ENCODE results near the gene GGCX. TPM values are rescaled to one million over a fixed set of nuclear protein-coding genes. Genes with fewer than 3 reads are reported as not detected.
"Not testable (repeated sequence)": the region's sequence is repeated elsewhere in the genome, so short reads cannot be mapped to it uniquely, and the experiment has no call there.

GGCX gene
- 10 to 100 TPM; 33.7 to 42.4 (median 39.7) TPM for polyA plus RNA-seq (ENCODE audit: insufficient read length in 4 of 4)

DNA sequence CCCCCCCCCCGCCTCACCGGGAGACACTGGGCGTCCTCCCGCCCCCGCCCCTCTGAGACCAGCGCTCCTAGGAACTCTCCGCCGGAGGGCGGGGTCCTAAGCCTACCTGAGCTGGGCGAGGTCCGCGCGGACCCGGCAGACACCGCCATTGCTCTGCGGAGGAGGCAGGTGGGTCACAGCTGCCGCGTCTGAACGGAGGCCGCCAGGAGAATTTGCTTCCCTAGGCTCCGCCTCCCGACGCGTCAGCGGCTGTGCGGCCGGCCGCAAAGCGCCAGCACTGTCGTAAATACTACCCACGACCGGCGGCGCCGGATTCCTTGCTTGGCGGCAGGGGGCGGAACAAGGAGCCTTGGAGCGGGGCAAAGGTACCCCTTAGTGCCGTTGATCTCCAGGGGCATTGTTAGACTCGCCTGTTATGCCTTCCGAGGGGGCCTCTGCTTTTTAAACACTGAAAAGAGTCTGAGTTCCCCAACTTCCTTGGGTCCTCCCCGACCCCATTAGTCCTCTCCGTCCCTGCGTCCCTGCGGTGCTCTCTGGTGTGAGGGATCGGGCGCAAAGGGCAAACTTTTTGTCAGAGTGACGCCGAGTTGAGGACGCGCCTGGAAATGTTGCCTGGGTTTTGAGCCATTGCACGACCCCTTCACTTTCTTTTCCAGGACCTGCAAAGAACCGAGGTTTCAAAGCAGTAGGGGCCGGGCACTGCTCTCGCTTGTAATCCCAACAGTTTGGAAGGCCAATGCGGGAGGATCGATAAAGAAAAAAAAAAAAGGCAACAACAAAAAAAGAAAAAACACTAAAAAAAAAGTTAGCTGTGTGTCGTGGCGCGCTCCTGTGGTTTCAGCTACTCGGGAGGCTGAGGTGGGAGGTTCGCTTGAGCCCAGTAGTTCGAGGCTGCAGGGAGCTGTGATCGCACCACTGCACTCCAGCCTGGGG lies at the start of gene GGCX:
TSS of gene GGCX (minus strand) at position 214 of the 933 bp plus-strand sequence. CDS start at position 149, 65 bp downstream.
- peak; percentile 86 to 93 (median 92) for DNase-seq (ENCODE audit: low read depth in 4 of 4, low spot score in 3 of 4)

DNA sequence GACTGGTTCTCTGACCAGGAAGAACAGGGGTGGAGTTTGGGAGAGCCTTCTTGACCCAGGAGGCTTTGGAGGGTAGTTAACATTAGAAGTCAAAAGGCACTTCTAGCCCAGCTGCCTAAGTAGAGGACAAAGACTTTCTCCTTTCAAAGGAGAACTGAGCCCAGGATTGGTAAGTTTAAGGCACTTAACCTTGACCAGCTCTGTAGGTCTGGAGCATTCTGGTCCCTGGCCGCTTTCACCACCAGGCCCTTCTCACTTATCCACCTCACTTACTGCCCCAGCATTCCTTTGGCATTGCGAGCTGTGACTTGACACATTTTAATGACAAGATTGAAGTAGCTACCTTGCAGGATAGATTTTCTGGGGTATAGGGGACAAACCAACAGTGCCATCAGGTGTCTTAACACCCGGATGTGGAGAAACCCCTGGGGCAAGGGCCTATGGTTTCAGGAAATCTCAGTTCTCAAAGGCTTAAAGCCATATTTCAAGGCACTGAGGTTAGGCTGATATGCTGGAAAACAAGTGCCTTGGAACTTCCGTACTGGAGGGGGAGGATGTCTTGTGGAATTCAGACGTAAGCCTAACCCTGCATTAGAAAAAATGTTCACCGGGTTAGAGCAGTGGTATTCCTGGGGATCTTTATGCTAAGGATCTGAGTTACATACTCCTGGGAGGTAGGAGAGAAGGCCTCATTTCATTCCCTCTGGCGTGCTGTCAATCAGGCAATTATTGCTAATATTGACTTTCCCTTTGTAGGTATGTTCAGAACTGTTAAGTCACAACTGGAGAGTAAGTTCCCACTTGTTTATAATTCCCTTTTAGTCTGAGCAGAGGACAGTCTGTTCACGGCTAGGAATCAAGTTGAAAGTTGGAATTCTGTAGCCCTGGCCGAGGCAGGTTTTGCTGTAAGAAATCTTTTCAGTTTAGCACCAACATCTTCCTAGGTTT lies 46.2 kb upstream of the GGCX start:
- DNase-seq (ENCODE audit: low read depth in 4 of 4, low spot score in 3 of 4) = no peak

DNA sequence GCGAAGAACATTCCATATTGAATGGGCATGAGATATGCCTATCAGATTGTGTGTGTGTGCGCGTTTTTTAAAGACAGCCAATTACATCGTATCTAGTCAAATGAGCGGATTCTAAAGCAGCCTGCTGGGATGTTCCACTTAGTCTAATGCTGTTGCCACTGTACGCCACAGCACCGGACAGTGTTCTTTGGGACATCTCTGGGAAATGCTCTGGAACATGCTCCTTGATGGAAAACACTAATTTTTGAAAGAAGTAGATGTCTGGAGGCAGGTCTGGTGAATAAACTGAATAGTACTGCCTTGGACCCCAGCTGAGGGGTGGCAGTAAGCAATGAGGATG lies 44.8 kb upstream of the GGCX start:
- DNase-seq (ENCODE audit: low read depth in 4 of 4, low spot score in 3 of 4) = no peak

DNA sequence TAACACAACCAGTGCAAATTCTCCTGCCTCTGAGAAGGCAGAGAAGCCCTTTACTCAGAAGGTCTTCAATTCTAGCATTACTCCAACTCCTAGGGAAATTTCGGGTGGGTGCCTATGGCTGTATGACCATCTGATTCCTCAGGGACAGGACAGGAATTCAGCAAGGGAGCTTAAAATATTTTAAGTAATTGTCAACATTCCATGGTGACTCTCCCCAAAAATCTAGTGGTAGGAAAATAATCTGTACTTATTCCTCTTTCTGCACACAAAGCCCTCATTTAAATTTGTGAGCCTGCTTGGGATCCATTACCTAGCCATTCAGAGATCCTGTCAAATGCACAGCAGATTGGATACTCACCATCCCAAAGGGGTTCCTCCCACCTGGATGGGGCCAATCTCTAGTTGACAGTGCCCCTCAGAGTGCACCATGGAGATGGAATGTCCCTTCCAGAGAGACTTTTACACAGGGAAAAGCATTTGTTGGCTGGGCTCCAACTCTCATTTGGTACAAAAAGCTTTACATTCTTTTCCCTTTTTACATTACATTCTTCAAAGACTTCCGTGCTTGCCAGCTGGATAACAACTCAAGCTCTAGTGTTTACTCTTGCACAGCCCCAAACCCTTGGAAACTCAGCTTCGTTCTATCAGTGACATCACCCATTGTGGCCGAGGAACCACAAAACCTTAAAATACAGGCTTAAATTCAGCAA lies 44.3 kb upstream of the GGCX start:
- peak in 1 of 4 donors; percentile 59 for DNase-seq (ENCODE audit: low read depth in 4 of 4, low spot score in 3 of 4)

DNA sequence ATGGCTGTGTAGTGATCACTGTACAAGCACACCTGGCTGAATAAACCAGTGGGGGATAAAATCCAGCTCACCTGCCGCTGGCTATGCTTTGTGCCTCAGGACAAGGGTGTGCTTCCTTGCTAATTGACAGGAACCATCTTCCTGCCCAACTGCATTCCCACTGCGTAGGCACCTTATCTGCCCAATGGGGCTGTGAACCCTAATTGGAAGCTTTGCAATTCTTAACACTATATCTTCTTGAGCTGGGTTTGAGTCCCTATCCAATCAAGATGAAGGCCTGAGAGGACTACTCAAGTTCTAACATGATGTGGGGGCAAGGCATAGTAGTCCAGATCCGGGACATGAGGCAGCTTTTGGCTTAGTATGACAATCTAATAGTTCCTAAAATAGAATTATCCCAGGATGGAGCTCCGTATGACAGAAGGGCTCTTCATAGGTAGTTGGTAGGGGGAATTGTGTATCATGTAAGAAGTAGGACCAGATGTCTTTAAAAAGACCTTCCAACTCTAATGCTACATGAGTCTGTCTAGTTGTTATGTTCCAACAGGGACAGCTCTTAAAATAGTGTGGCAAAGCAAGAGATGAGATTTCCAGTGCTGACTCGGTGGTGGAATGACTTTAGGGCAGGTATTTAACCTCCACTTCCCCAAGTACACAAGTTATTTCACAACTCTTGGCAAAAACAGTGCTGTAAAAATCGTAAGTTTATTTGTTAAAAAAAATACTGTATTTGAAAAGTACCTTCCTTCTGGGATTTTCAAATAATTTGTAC lies 43.5 kb upstream of the GGCX start:
- no peak for DNase-seq (ENCODE audit: low read depth in 4 of 4, low spot score in 3 of 4)

DNA sequence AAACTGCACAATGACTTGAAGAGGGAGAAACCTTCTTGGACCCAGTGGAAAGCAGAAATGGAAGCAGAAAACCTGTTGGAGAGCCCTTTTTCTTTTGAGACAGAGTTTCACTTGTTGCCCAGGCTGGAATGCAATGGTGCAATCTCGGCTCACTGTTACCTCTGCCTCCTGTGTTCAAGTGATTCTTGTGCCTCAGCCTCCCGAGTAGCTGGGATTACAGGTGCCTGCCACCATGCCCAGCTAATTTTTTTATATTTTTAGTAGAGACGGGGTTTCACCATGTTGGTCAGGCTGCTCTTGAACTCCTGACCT lies 42.8 kb upstream of the GGCX start:
- not testable (repeated sequence) for DNase-seq (ENCODE audit: low read depth in 4 of 4, low spot score in 3 of 4)

DNA sequence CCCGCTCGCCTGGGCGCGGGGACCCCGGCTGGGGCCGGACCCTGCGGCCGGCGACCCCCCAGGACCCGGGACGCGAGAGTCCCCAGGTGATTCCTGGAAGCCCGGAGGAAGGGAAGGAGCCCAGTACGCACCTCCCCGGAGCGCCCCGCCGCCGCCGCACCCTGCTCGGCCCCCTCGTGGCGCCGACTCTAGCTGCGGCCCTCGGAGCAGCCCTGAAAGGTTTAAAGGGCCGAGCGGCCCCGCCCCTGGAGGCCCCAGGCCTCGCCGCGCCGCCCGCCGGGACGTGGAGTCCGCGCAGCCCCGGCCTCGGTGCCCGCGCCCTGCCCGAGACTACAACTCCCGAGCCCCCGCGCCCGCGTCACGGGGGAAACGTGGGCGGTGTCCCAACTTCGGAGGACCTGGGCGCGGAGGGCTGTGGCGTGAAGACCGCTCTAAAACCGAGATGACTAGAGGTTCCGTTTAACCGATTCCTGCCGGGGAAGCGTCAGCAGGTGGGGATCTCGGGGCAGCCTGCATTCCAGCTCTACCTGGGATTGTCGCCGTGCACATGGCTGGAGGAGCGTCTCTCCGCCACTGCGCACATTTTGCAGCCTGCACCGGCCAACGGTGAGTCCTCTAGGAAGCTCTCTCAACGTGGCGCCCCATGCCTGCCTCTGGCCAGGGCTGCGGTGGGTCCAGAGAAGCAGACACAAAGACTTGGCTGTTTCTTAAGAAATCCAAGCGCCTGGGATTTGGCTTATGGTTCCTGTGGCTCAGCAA lies 41.4 kb upstream of the GGCX start, which contains the start of gene TMEM150A:
TSS of gene TMEM150A (minus strand) at position 223 of the 759 bp plus-strand sequence. CDS start 750 bp downstream, outside the sequence.
- DNase-seq (ENCODE audit: low read depth in 4 of 4, low spot score in 3 of 4) = peak in 2 of 4 donors; percentile 82 to 84

DNA sequence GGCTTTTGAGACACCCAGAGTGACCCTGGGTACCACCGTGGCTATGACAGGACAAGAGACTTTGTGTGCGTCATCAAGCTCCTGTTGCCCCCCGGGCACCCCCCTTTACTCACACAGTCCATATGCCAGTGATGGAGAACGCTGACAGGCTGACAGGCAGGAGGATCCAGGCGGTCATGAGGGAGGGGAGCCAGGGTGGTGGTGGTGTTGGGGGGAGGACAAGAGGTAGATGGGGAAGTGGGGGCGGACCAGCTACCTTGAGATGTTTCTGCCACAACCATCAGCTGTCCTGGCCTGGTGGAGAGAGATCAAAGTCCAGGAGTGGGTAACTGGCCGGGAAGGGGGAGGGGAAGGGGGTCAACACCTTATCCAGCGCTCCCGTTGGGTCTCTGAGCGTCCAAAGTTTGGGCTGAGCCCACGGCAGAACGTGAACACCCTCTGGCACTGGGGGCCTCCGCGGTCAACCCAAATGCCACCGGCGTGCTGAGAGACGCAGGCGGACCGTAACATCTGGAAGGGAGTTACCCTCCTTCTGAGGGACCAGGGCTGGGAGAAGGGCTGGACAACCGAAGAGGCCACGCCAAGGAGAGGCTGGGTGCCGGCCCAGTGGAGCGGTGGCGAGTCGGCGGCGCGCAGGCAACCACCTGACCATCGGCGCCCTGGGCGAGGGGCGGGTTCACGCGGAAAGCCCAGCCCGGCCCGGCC lies 40.6 kb upstream of the GGCX start:
- no peak for DNase-seq (ENCODE audit: low read depth in 4 of 4, low spot score in 3 of 4)

DNA sequence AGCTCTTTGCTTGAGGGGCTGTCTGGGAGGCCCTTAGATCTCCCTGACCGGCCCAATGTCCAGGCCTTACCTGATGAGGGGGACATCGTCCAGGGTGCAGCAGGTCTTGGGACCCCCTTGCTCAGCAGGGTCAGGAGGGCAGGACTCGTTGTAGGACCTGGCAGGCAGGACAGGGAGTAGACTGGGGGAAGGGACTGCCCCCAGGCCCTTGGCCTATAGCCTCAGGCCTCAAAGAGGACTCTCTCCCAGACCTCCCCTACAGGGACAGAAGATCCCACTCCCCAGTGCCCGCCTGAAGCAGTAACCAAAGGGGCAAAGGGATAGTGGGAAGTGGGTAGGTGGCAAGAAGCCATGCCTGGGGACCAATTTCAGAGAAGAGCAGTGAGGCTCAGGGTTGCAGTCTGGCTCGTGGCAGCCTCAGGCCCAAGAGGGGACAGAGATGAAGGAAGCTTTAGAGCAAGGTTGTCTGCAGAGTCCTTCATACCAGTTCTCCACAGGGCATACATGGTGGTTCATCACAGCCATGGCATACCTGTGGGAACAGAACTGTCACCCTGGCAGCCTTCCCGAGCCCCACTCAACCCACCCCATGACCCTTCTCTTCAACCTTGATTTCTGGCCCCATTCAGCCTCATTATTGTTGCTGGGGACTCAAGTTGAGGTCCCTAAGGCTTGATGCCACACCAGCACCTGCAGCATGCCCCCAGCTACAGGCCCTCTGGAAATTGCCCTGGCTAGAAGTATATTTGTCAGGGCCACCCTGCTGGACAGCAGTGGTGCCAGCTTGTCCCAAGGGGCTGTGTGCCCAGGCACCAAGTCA lies 39.9 kb upstream of the GGCX start:
- no peak for DNase-seq (ENCODE audit: low read depth in 4 of 4, low spot score in 3 of 4)

DNA sequence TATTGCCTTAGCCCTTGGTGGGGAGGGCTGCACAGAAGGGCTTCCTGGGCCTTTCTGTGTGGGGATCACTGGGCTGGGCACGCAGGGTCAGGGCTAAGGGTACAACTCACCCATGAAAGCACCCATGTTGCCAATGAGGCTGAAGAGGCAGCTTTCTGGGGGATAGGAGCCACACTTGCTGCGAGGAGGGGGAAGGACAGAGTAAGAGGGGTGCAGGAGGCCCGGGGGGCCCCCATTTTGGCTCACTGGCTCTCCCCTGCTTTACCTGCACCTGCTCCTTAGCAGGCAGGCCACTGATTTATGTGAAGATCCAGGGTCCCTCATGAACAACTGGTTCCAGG lies 38.9 kb upstream of the GGCX start:
- no peak for DNase-seq (ENCODE audit: low read depth in 4 of 4, low spot score in 3 of 4)

DNA sequence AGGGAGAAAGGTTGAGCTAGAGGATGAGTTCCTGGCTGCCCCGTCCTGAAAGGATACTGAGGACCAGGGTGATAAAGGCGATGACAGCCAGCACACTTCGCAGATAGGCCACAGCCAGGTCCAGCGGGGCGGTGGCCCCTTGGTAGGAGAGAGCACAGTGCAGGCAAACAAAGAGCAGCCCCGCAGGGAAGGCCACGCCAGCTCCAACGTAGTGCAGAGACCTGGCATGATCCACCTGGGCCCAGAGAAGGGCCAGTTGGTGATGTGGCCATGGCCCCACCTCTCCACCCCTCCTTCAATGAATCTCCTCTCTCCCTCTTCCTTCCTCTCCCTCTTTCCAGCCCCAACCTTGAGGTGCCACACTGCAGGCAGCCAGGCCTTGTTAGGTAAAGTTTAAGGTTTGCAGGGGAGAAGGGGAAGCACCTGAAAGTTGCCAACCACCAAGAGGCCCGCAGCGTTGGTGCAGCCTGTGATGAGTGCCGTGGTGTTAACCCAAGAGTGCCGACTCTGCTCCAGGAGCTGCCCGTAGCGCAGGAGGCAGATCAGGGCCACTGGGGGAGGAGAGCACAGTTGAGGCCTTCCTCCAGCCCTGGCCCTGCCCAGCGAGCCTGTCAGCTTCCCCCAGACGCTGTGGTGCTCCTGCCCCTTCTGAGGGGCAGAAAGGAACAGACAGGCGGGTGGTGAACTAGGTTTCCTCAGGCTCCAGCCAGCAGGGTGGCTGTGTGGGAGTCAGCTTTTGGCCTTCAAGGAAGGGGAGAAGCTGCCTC lies 38.4 kb upstream of the GGCX start:
- no peak for DNase-seq (ENCODE audit: low read depth in 4 of 4, low spot score in 3 of 4)

DNA sequence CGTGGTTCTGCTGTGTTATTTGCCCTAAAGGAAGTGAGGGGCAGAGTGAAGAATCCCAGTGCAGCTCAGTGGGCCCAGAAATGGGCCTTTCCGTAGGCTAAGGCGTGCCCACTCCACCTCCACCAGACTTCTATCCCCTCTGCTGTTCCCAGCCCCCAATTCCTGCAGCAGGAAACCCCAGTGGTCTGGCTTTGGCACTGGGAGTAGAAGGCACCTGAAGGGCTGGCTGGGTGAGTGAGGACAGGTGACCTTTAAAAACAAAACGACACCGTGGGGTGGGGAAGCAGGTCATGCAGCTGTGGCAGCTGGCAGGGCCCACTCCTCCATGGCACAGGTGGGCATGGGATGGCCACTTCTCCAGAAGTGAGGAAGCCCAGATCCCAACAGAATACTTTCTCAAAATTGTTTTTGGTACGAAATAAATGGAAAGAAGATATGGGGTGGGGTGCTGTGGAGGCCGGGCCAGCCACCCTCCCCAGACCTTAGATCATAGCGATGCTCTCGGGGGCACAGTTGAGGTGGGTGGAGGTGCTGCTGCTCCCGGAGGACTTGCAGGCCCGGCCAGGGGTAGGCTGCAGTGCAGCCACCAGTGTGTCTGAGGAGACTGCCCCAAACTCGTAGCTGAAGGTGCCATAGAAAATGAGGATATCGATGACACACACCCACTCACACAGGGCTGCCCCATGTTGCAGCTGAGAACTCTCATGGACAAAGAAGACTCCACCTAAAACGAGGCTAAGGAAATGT lies 37.5 kb upstream of the GGCX start:
- no peak for DNase-seq (ENCODE audit: low read depth in 4 of 4, low spot score in 3 of 4)

DNA sequence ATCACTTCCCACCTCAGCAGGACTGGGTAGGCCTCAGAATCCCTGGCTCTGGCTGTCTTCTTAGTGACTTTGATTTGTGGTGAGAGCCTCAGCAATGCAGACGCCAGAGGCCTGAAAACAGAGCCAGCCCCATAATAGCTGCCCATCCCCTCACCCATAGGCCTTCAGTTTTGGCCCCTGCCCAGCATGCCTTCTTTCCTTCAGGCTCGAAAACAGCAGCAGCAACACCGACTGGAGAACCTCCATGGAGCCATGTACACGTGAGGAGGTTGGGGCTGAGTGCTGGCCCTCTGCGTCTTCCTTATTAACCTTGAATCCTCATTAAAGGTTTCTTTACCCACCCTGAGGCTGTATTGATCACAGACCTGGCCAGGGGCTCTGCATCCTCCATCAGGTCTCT lies 35.9 kb upstream of the GGCX start:
- no peak for DNase-seq (ENCODE audit: low read depth in 4 of 4, low spot score in 3 of 4)

DNA sequence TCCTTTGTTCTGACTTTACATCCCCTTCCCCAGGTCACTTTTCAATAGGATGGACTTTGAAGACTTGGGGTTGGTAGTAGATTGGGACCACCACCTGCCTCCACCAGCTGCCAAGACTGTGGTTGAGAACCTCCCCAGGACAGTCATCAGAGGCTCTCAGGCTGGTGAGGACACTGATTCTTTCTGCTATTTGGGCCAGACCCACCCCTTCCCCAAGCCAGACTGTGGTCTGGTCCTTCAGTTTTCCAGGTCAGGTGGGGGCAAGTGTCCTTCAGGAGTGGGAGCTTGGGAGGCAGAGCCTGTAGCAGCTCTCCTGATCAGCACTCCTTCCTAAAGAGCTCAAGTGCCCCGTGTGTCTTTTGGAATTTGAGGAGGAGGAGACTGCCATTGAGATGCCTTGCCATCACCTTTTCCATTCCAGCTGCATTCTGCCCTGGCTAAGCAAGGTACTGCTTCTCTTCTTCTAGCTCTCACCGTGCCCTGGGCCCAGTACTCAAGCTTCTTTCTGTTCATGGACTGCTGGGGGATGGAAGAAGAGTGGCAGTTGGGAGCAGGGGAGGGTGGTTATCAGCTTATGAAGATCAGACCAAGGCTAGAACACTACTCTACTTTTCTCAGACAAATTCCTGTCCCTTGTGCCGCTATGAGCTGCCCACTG lies 35.3 kb upstream of the GGCX start:
- DNase-seq (ENCODE audit: low read depth in 4 of 4, low spot score in 3 of 4) = no peak

DNA sequence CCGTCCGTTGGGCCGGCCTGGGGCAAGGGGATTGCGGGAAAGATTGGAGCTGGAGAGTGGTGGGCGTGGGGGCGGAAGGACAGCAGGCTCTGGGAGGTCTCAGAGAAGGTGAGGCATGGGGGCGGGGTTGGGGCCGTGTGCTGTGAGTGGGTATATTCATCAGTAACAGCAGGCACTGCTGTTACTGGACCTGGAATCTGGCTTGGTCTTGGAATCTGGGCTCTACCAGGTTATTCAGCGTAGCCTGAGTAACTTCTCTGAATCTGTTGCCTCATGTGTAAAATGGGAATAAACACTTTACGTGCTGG lies 34.7 kb upstream of the GGCX start:
- DNase-seq (ENCODE audit: low read depth in 4 of 4, low spot score in 3 of 4) = no peak

Measured in left renal pelvis (tissue), 4 donors.